Fibroblast of villous mesenchyme (primary cell): ENCODE results near the gene XDH. TPM values are rescaled to one million over a fixed set of nuclear protein-coding genes. Genes with fewer than 3 reads are reported as not detected.

ENCODE experiments used
- DNase-seq: peaks from one replicate; pipeline ENCODE4 v3.0.0-alpha.2; 2010; ENCODE audit warnings: low read depth
- H3K4me3 ChIP-seq: 2 replicates; pipeline ENCODE4 v1.5.1; 2011; ENCODE audit warnings: low read depth, mild to moderate bottlenecking, low read length
- total RNA-seq: library from RNA; depleted of rRNA; stranded (reverse); fragments of >200 nt; gene quantifications from 2 replicates; pipeline ENCODE4 v1.2.3, GENCODE V29; 2012
- TF ChIP-seq, protein P1 (sequence below): IDR thresholded peaks from 2 replicates; pipeline ENCODE4 v1.5.1; 2012; ENCODE audit warnings: low read depth, mild to moderate bottlenecking, low read length; ENCODE audit not compliant: insufficient read depth

The XDH gene
- total RNA-seq, 1 donor: 0.43 TPM

- H3K4me3 ChIP-seq: no peak overlapping the region
- TF ChIP-seq, protein P1, sequence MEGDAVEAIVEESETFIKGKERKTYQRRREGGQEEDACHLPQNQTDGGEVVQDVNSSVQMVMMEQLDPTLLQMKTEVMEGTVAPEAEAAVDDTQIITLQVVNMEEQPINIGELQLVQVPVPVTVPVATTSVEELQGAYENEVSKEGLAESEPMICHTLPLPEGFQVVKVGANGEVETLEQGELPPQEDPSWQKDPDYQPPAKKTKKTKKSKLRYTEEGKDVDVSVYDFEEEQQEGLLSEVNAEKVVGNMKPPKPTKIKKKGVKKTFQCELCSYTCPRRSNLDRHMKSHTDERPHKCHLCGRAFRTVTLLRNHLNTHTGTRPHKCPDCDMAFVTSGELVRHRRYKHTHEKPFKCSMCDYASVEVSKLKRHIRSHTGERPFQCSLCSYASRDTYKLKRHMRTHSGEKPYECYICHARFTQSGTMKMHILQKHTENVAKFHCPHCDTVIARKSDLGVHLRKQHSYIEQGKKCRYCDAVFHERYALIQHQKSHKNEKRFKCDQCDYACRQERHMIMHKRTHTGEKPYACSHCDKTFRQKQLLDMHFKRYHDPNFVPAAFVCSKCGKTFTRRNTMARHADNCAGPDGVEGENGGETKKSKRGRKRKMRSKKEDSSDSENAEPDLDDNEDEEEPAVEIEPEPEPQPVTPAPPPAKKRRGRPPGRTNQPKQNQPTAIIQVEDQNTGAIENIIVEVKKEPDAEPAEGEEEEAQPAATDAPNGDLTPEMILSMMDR: no peak
- DNase-seq: no peak
Measured at GRCh38 chr2:31378389-31378788, 36.2 kb downstream of the XDH start.

GRCh38 chr2:31373127-31373526 lies 41.4 kb downstream of the XDH start:
- H3K4me3 ChIP-seq: no peak overlapping the region
- TF ChIP-seq, protein P1: no peak
- DNase-seq: no peak

GRCh38 chr2:31372097-31372496 lies 42.4 kb downstream of the XDH start:
- DNase-seq: no peak
- H3K4me3 ChIP-seq: no peak overlapping the region
- TF ChIP-seq, protein P1: no peak

GRCh38 chr2:31371691-31372090 lies 42.9 kb downstream of the XDH start:
- no peak for DNase-seq
- no peak overlapping the region for H3K4me3 ChIP-seq
- TF ChIP-seq, protein P1: no peak

GRCh38 chr2:31366733-31367132 lies 47.8 kb downstream of the XDH start:
- DNase-seq: no peak
- no peak overlapping the region for H3K4me3 ChIP-seq
- TF ChIP-seq, protein P1: no peak

DNA sequence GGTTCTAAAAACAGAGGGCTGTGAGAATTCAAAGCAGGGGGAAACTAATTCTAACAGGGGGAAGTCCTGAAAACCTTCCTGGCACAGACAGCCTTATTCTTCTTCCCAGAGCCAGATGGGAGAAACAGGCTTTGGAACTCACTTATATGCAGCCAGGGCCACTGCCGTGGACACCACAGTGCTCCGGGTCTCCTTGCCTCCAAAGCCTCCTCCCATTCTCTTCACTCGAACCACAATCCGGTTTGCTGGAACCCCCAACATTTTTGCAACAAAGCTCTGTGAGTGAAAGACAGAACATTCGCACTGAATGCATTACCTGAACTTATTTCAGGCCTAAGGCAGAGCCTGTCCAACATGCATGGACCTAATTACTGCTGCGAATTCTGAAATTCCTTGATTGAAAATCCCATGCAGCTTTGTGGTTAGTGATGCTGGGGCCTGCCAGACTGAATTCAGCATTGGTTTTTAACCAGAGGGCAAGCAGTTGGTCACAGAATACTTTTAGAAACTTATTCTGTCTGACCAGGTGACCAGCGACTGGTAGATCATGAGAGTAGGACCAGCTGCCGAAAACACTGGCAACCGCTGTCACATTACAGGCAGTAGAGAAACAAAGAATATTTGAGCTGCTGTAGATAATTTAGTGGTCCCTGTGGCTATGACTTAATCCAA lies 48.6 kb downstream of the XDH start:
- no peak overlapping the region for H3K4me3 ChIP-seq
- TF ChIP-seq, protein P1: no peak
- no peak for DNase-seq

- no peak for DNase-seq
- TF ChIP-seq, protein P1: no peak
- no peak overlapping the region for H3K4me3 ChIP-seq
Measured at GRCh38 chr2:31365348-31365747, 49.2 kb downstream of the XDH start.
